ENCODE results near the gene CD160.
A peak's percentile ranks its signal among the peaks of the same experiment; 100 is the strongest.
"Not testable (repeated sequence)": the region's sequence is repeated elsewhere in the genome, so short reads cannot be mapped to it uniquely, and the experiment has no call there.

The CD160 gene

DNA sequence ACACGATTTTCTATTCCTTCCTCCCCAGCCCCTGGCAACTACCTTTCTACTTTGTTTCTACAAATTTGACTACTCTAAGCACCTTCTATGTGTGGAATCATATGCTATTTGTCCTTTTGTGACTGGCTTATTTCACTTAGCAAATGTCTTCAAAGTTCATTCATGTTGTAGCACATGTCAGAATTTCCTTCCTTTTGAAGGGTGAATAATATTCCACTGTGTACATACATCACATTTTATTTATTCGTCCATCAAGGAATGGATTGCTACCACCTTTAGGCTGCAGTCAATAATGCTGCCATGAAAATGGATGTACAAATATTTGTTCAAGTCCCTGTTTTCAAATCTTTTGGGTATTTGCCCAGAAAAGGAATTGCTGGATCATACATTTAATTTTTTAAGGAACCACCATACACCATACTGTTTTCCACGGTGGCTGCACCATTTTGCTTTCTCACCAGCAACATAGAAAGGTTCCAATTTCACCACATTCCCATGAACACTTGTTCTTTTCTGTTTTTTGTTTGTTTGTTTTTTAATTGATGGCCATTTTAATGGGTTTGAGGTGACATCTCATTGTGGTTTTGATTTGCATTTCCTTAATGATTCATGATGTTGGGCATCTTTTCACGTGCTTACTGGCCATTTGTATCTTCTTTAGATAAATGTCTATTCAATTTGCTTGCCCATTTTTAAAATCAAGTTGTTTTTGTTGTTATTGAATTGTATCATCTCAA, 8.8 kb upstream of the CD160 start:
- DNase-seq = no peak

DNA sequence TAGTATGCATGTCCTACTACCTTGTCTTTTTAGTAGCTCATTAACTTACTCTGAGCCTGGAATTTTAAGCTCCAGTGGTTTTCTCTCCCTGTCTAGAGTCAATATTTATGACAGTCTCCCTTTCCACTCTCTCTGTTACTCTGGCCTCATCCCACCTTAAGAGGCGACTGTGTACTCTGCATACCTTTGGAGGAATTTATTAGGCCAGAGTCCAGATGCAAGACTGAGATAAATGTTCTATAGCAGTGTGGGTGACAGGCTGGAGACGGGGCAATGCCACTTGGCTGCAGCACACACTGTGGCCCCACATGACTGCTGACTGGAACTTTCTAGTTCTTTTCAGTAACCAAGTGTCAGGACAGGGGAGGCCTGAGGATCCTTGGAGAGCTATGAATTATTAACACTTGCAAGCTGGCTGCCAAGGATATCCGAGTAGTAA, 8.1 kb upstream of the CD160 start:
- DNase-seq = no peak

DNA sequence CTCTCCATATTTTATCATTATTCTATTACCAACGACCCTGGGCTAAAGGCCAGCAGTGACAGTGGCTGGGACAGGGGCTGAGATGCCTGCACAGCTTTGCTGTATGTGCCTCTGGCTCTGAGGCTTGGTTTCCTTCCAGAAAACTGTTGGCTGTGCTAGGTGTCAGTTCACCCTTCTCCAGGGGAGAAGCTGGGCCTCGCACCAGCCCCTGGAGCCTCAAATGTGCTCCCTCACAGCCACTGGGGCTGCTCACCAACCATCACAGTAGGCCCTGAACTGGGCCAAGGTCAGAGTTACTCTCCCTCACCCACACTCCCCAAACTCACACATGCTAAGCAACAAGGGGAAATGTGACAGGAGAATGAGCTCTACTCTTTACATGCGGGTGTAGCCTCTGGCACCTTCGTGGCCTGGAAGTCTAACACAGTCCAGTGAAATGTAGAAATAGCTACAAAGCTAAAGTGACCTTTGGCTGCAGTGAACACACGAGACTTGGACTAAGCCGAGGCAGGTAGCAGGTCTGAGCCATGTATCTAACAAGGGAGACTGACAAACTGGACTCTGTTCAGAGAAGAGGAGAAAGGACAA, 4.7 kb upstream of the CD160 start:
- no peak for DNase-seq

GRCh38 chr1:145716641-145717345, 2.5 kb upstream of the CD160 start:
- DNase-seq = no peak

DNA sequence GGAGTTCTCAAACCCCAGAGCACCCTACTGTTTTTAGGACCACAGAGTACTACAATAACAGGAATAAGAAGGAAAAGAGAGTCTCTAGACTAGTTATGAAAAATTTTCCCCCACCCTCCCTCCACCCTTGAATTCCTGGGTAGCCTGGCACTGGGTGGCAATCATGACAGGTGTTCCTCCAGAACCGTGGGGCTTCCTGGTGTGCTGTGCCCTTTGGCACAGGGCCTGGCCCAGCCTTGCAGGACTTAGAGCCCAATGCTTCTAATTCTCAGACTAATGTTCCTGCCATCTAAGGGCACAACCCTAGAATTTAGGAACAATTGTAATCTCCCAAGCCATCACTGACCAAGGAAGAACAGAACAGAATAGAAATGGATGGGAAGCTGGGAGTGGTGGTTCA, 1.5 kb upstream of the CD160 start:
- no peak for DNase-seq

DNA sequence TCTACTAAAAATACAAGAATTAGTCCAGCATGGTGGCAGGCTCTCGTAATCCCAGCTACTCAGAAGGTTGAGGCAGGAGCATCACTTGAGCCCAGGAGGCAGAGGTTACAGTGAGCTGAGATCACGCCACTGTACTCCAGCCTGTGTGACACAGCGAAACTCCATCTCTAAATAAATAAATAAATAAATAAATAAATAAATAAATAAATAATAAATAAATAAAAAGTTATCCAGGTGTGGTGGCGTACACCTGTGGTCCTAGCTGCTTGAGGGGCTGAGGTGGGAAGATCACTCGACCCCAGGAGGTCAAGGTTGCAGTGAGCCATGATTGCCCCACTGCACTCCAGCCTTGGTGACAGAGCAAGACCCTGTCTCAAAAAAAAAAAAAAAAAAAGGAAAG, 834 bp upstream of the CD160 start:
- not testable (repeated sequence) for DNase-seq

DNA sequence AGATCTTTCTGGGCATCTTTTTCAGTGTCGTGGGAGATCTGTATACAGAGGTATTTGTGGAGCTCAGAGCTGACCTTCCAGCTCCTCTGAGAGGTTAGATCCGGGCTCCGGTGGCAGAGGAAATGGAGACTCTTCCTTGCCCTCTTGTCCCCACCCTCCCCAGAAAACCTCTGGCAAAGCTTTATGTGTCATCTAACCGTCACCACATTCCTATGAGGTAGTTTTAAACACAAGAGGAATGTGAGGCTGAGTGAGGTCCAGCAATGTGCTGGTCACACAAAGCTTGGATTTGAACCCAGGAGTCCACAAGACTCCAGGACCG, 1.2 kb downstream of the CD160 start:
- DNase-seq = no peak

- DNase-seq = peak; percentile 80
Measured at GRCh38 chr1:145720878-145721671, 1.8 kb downstream of the CD160 start.

DNA sequence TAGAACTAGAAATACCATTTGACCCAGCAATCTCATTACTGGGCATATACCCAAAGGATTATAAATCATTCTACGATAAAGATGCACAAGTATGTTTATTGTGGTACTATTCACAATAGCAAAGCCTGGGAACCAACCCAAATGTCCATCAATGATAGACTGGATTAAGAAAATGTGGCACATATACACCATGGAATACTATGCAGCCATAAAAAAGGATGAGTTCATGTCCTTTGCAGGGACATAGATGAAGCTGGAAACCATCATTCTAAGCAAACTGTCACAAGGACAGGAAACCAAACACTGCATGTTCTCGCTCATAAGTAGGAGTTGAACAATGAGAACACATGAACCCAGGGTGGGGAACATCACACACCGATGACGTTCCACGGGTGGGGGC, 6.9 kb downstream of the CD160 start:
- DNase-seq = not testable (repeated sequence)

GRCh38 chr1:145729196-145729595, 9.9 kb downstream of the CD160 start:
- DNase-seq = no peak

DNA sequence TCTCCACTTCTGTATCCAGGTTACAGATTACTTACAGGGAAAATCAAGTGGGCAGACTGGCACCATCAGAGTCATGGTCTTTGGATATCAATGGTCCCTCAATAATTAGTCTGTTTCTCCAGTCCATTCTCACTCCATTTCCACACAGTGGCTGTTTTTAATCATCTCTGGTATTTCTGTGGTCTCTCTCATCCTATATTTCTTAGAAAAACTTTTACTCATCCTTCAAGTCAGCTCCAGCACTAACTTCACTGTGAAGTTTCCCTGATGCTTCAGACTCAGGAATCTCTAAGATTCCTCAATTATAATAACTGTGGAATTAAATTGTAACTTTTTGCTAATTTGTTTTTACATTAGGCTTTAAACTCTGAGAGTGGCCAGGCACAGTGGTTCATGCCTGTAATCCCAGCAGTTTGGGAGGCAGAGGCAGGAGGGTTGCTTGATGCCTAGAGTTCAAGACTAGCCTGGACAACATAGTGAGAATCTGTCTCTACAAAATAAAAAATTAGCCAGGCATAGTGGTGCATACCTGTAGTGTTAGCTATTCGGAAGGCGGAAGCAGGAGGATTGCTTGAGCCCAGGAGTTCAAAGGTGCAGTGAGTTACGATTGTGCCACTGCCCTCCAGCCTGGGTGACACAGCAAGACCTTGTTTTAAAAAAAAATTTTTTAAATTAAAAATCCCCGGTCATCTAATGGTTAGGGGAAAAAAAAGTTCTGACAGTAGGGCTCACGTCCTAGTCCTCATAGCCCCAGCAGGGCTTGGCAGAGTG, 10.6 kb downstream of the CD160 start:
- DNase-seq = no peak

DNA sequence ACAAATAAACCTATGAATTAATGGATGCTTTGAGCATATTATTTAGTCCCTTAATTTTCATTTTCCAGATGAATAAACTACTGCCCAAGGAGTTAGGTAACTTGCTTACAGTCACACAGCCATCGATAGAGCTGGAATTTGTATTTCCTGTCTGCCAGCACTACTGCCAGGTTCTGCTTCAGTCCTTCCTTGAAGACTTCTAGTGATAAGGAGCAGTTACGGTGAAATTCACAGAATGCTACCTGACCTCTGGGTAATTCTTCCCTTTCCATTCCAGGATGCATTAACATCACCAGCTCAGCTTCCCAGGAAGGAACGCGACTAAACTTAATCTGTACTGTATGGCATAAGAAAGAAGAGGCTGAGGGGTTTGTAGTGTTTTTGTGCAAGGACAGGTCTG, 11.2 kb downstream of the CD160 start:
- no peak for DNase-seq

- DNase-seq = peak; percentile 9
Measured at GRCh38 chr1:145730900-145731299, 11.6 kb downstream of the CD160 start.

DNA sequence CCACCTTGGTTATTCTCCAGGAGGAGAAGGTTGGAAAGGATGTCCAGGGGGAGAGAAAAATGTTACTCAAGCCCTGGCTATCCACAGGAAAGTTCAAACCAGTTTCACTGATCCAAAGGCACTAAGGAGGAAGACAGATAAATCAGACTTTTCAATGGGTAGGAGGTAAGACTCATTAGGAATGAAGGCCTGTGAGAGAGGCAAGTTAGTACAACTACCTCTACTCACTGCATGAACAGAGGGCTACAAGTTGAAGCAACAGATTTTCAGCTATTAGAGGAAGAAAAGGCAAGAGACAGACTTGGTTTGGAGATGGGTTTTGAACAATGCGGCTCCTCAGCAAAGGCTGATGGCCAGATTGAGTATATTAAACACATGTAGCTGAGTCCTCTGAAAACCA, 16.9 kb downstream of the CD160 start:
- no peak for DNase-seq

DNA sequence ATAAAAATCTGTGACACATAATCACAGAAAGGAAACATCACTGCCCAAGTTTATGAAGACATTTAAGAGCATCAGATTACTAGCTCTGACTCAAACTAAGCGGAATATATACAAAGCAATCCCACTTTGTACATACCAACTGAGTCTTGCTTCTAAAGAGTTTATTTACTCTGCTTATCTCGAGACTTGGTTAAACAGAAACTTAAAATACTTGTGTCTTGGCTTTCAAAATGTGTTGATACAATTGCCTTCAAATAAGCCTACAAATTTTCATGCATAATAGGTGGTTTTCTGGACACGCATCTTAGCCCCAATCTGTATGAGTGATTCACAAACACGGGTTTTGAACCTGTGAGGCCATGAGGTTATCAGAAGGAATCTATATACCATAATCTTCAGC, 21.0 kb downstream of the CD160 start:
- no peak for DNase-seq

DNA sequence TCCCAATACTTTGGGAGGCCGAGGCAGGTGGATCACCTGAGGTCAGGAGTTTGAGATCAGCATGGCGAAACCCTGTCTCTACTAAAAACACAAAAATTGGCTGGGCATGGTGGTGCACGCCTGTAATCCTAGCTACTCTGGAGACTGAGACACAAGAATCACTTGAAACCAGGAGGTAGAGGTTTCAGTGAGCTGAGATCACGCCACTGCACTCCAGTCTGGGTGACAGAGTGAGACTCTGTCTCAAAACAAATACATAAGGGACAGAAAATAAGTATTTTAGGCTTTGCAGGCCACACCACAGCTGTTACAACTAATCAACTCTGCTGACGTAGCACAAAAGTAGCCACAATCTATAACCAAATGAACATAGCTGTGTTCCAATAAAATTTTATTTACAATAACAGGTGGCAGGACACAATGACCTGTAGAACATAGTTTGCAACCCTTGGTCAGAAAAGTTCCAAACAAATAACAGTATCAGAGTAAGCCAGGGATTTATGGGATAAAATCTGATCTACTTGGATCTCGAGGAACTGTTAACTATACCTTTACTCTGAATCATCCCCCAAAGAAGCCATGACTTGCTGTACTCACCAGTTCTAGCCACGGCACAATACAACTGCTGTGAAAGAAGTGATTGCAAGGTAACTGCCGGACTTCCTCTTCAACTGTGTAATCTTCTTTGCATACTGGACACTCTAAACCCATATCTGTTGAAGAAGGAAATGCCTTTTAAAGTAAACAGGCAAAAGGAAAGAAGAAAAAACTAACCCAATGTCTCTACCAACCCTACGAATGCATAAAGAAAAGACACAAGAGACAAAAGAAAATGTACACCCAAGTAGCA, 28.3 kb downstream of the CD160 start:
- DNase-seq = no peak

DNA sequence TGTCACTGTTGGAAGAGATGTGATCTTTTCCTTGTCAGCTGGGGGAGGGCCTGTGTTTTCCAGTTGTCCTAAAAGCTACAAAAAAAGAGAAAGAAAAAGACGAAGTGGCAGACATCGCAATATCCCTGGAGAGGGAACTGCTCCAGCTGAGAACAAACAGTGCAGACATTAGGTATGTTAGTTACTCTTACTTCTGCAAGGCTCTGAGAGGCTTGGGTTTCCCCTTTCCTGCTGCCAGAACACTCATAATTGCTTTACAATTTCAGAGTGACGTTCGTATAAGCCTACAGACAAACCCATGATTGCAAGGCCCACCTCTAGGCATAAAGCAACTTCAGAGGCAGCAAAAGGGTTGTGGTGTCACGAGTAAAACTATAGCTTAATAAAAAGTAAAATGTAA, 31.1 kb downstream of the CD160 start:
- DNase-seq = no peak

GRCh38 chr1:145751491-145752037, 32.3 kb downstream of the CD160 start:
- no peak for DNase-seq

DNA sequence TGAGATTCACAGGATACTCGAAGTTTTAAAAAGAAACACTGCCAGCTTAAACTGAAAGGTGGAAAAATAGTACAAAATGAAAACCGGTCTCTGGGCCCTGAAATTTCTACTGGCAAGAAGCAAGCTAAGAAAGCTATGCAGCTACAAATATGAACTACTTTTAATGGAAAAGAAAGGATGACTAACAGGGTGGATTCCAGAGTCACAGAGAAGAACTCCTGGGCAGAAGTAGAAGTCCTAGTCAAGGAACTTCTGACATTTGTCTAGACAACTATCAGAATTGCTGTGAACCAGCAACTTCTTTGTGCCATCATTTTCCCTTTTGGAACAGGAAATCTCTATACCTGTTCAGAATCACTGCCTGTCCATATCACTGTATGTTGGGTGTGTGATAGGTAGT, 38.1 kb downstream of the CD160 start:
- DNase-seq = no peak

DNA sequence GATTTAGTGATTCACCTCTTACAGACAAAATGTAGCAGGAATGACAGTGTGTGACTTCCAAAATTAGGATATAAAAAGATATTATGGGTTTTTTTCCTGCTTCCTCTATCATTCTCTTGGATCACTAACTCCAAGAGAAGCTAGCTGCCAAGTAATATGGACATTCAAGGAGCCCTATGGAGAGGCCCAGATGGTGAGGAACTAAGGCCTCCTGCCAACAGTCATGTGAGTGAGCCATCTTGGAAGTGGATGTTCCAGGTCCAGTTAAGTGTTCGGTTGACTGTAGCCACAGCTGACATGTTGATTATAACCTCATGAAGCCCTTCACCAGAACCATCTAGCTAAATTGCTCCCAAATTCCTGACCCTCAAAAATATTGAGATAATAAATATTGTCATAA, 38.8 kb downstream of the CD160 start:
- no peak for DNase-seq

- DNase-seq = no peak
Measured at GRCh38 chr1:145758575-145758974, 39.3 kb downstream of the CD160 start.

DNA sequence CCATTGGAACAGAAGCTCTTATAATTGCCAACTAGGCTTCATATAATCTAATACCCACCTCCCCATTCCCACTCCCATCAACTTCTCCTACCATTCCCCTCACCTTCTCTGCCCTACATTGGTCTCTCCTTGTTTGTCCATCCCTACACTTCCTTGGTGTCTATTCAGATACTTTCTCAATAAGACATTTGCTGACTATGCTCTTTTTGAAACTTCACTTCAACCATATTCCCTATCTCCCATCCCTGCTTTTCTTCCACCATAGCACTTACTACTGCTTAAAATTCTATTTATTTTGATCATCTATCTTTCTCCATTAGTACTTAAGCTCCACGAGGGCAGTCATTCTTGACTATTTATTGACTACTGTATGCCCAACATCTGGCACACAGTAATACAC, 40.4 kb downstream of the CD160 start:
- no peak for DNase-seq
